DOHH2 (cell line): Measurements from ENCODE around the gene GDF10.

Experiments
- H3F3A ChIP-seq: fragments of 200-600 bp; sonication (generic), shearing (Covaris generic); 2 replicates; pipeline ENCODE4 v1.6.0; 2016; ENCODE audit warnings: antibody characterized with exemption, mild to moderate bottlenecking; ENCODE audit not compliant: control insufficient read depth, insufficient read depth
- H3K27ac ChIP-seq: fragments of 200-600 bp; sonication (generic); 2 replicates; pipeline ENCODE4 v1.5.1; 2014; ENCODE audit warnings: low read depth, mild to moderate bottlenecking, low read length, moderate library complexity
- H3K27me3 ChIP-seq: fragments of 200-600 bp; sonication (generic); 2 replicates; pipeline ENCODE4 v1.6.1; 2014; ENCODE audit warnings: mild to moderate bottlenecking, low read length, mixed read lengths; ENCODE audit not compliant: control insufficient read depth
- H3K36me3 ChIP-seq: fragments of 200-600 bp; sonication (generic); 2 replicates; pipeline ENCODE4 v1.6.1; 2014; ENCODE audit warnings: mild to moderate bottlenecking, low read length, moderate library complexity, mixed read lengths; ENCODE audit not compliant: control insufficient read depth
- H3K4me1 ChIP-seq: fragments of 200-600 bp; sonication (generic); 2 replicates; pipeline ENCODE4 v1.6.1; 2014; ENCODE audit warnings: mild to moderate bottlenecking, low read length, mixed read lengths; ENCODE audit not compliant: control insufficient read depth
- H3K4me2 ChIP-seq: fragments of 200-600 bp; sonication (generic); 2 replicates; pipeline ENCODE4 v1.6.0; 2014; ENCODE audit warnings: mild to moderate bottlenecking, low read length, moderate library complexity
- H3K4me3 ChIP-seq: fragments of 200-600 bp; sonication (generic); 2 replicates; pipeline ENCODE4 v1.5.1; 2014; ENCODE audit warnings: mild to moderate bottlenecking, low read length, mixed read lengths
- H3K79me2 ChIP-seq: fragments of 200-600 bp; sonication (generic); 2 replicates; pipeline ENCODE4 v1.6.1; 2014; ENCODE audit warnings: mild to moderate bottlenecking, low read length, mixed read lengths; ENCODE audit not compliant: control insufficient read depth
- H3K9me2 ChIP-seq: fragments of 200-600 bp; sonication (generic); replicated peaks from 2 replicates; pipeline ENCODE4 v1.6.1; 2014; ENCODE audit warnings: mild to moderate bottlenecking, low read length, mixed read lengths; ENCODE audit not compliant: control insufficient read depth
- H3K9me3 ChIP-seq: fragments of 200-600 bp; sonication (generic); 2 replicates; pipeline ENCODE4 v1.6.1; 2014; ENCODE audit warnings: antibody characterized with exemption, low read length, mixed read lengths; ENCODE audit not compliant: control insufficient read depth, insufficient read depth
- H4K20me1 ChIP-seq: fragments of 200-600 bp; sonication (generic); 2 replicates; pipeline ENCODE4 v1.6.0; 2014; ENCODE audit warnings: low read depth, mild to moderate bottlenecking, antibody characterized with exemption, low read length, moderate library complexity; ENCODE audit not compliant: control insufficient read depth, insufficient read depth
- EZH2phosphoT487 ChIP-seq: fragments of 200-600 bp; sonication (generic); IDR thresholded peaks from 2 replicates; pipeline ENCODE4 v1.6.1; 2017; ENCODE audit warnings: borderline replicate concordance, mild to moderate bottlenecking, antibody characterized with exemption, low read length, moderate library complexity, mixed read lengths
- TF ChIP-seq, protein P1 (sequence below): fragments of 200-600 bp; sonication (generic); IDR thresholded peaks from one replicate; pipeline ENCODE4 v1.5.1; 2014; ENCODE audit warnings: antibody characterized with exemption, mild to moderate bottlenecking, low read depth, low read length; ENCODE audit not compliant: poor library complexity, severe bottlenecking

The GDF10 gene

GRCh38 chr10:47303105-47303504 lies 3.1 kb downstream of the GDF10 start:
- H3K79me2 ChIP-seq: no peaks in the 10 kb centered on the region
- H3K9me3 ChIP-seq: no peaks in the 10 kb centered on the region
- TF ChIP-seq, protein P1, sequence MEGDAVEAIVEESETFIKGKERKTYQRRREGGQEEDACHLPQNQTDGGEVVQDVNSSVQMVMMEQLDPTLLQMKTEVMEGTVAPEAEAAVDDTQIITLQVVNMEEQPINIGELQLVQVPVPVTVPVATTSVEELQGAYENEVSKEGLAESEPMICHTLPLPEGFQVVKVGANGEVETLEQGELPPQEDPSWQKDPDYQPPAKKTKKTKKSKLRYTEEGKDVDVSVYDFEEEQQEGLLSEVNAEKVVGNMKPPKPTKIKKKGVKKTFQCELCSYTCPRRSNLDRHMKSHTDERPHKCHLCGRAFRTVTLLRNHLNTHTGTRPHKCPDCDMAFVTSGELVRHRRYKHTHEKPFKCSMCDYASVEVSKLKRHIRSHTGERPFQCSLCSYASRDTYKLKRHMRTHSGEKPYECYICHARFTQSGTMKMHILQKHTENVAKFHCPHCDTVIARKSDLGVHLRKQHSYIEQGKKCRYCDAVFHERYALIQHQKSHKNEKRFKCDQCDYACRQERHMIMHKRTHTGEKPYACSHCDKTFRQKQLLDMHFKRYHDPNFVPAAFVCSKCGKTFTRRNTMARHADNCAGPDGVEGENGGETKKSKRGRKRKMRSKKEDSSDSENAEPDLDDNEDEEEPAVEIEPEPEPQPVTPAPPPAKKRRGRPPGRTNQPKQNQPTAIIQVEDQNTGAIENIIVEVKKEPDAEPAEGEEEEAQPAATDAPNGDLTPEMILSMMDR: no peak
- TF ChIP-seq EZH2phosphoT487: no peak
- H3K4me3 ChIP-seq: no peak overlapping the region
- H3K4me2 ChIP-seq: no peak overlapping the region
- no peaks in the 10 kb centered on the region for H3K9me2 ChIP-seq
- H3F3A ChIP-seq: no peaks in the 10 kb centered on the region
- no peaks in the 10 kb centered on the region for H3K4me1 ChIP-seq
- H3K27ac ChIP-seq: no peak overlapping the region
- no peaks in the 10 kb centered on the region for H3K36me3 ChIP-seq
- H3K27me3 ChIP-seq: no peaks in the 10 kb centered on the region; the same call in 1 of the 2 replicates
- H4K20me1 ChIP-seq: no peaks in the 10 kb centered on the region

- Histone ChIP-seq H3F3A (no peaks in the 10 kb centered on the region), H3K79me2 (no peaks in the 10 kb centered on the region), H3K4me2 (no peak overlapping the region), H3K36me3 (no peaks in the 10 kb centered on the region), H3K27ac (no peak overlapping the region), H4K20me1 (no peaks in the 10 kb centered on the region), H3K4me3 (no peak overlapping the region), H3K4me1 (no peaks in the 10 kb centered on the region), H3K27me3 (no peaks in the 10 kb centered on the region; the same call in 1 of the 2 replicates), H3K9me3 (no peaks in the 10 kb centered on the region), H3K9me2 (no peaks in the 10 kb centered on the region)
- TF ChIP-seq EZH2phosphoT487: no peak
- TF ChIP-seq, protein P1: no peak
Observed at GRCh38 chr10:47303866-47304265, 3.9 kb downstream of the GDF10 start.

- TF ChIP-seq, protein P1: no peak
- no peak for TF ChIP-seq EZH2phosphoT487
- Histone ChIP-seq H3K9me3 (no peaks in the 10 kb centered on the region), H3K27ac (no peak overlapping the region), H3K4me1 (no peaks in the 10 kb centered on the region), H4K20me1 (no peaks in the 10 kb centered on the region), H3K4me3 (no peak overlapping the region), H3K36me3 (no peaks in the 10 kb centered on the region), H3F3A (no peaks in the 10 kb centered on the region), H3K9me2 (no peaks in the 10 kb centered on the region), H3K27me3 (no peaks in the 10 kb centered on the region), H3K79me2 (no peaks in the 10 kb centered on the region), H3K4me2 (no peak overlapping the region)
Observed at GRCh38 chr10:47305566-47305965, 5.6 kb downstream of the GDF10 start.
